Measurements from ENCODE around the gene ERMARD. TPM values are rescaled to one million over a fixed set of nuclear protein-coding genes. Genes with fewer than 3 reads are reported as not detected.

ERMARD gene
- total RNA-seq, 1 experiment from 2014 or later: 17.7 TPM

DNA sequence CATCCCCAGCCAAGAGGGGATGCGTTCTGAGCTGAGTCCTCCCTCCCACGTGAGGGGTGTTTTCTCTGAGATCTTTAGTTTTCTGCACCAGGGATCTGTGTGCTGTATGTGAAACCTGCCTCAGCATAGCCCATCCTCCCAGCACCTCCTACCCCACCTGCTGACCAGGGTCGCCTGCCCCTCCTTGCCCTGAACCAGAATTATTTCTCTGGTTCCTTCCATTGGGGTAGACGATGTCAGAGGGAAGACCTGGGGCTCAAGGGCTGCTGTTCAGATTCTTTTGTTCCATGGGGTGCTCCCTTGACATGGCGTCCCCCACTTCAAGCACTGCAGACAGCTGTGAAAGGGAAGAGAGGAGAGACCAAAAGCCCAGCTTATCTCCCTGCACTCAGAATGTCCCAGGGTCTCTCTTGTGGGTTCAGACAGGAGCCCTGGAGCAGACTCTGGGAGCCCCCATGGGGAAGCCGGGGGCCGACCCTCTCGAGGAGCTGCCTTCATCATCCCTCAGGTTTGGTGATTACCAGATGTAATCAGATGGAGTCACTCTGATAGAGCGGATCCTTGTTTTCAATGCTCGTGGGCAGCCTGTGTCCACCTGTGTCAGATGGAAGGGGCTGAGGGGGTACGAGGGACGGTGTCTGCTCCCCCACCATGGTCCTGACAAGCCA lies 74.3 kb downstream of the ERMARD start (continued):
- TF ChIP-seq, protein P1, sequence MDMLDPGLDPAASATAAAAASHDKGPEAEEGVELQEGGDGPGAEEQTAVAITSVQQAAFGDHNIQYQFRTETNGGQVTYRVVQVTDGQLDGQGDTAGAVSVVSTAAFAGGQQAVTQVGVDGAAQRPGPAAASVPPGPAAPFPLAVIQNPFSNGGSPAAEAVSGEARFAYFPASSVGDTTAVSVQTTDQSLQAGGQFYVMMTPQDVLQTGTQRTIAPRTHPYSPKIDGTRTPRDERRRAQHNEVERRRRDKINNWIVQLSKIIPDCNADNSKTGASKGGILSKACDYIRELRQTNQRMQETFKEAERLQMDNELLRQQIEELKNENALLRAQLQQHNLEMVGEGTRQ (CRISPR knock-in tag; IDR thresholded peaks at IDR 0.05): no peak

DNA sequence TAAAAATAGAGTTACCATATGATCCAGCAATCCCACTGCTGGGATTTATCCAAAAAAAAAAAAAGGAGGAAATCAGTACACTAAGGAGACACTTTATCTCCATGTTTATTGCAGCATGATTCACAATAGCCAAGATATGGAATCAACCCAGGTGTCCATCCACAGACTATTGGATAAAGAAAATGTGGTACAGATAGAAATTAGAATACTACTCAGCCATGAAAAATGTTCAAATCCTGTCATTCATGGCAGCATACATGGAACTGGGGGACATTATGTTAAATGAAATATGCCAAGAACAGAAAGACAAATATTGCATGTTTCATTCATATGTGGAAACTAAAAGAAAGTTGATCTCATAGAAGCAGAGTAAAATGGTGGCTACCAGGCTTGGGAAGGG lies 75.3 kb downstream of the ERMARD start:
- H3K9me3 Mint-ChIP-seq: peaks cover 30% of the 10 kb centered on the region
- DNase-seq (ENCODE audit: low spot score) (no peak), ATAC-seq (no peak)
- TF ChIP-seq GTF2I (CRISPR knock-in tag; conservative IDR thresholded peaks at IDR 0.05) (peak; percentile 87), RORB (CRISPR knock-in tag; IDR thresholded peaks at IDR 0.05) (no peak), ZNF423 (CRISPR knock-in tag; IDR thresholded peaks at IDR 0.05) (no peak)
- TF ChIP-seq, protein P2, sequence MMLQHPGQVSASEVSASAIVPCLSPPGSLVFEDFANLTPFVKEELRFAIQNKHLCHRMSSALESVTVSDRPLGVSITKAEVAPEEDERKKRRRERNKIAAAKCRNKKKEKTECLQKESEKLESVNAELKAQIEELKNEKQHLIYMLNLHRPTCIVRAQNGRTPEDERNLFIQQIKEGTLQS (CRISPR knock-in tag; conservative IDR thresholded peaks at IDR 0.05): no peak
- POLR2A ChIA-PET: no interaction called here
- H3K4me3 Mint-ChIP-seq: no peak overlapping the region
- peaks cover 20% of the 10 kb centered on the region for H3K27me3 Mint-ChIP-seq (ENCODE audit: low read depth)
- peaks cover 15% of the 10 kb centered on the region for H3K36me3 Mint-ChIP-seq
- CTCF ChIA-PET: interaction anchor here (0.8 to 2.3 kb wide), 2 partner anchors 26 to 37 kb away, joined by 3 to 12 read pairs; no protein-coding TSS in a partner anchor
- peak overlapping the region; percentile 32; the same call in 1 of the 2 replicates for H3K27ac Mint-ChIP-seq
- H3K4me1 Mint-ChIP-seq: peaks cover 43% of the 10 kb centered on the region

DNA sequence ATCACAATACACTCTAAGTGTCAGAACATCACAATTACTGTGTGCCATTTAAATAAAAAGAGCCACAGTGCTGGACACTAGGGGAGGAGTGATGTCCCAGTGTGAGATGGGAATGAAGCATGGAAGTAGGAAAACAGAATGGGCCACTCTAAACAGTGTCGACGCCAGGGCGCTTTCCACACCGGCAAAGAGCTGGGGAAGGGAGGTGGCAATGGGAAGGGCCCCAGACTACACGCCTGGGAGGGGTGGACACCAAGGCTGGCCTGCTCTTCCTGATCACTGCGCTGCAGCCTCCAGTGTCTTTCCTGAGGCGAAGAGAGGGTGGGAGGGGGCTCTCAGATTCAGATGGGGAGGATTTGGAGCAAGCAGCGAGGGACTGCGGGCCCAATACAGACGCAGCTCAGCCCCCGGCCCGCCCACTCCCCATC lies 75.9 kb downstream of the ERMARD start:
- Mint-ChIP-seq H3K27me3 (ENCODE audit: low read depth) (peaks cover 20% of the 10 kb centered on the region), H3K27ac (no peak overlapping the region)
- peak; percentile 65 for ATAC-seq

DNA sequence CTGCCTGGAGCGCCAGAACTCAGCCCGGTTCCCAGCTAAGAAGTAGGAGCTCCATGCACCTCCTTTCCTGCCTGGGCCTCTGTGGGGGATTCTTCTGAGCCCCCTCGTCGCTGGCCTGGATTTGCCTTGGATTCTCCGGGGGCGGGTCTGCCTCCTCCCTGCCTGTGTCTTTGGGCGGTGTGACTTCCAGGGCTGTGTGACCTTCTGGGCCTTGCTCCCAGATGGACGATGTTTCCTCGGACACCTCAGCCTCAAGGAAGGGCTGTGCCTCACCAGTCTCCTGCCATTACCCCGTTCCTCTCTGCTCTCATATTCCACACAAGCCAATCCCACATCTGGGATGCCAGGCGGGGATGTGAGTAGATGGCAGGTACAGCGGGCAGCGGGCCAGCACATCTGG lies 76.8 kb downstream of the ERMARD start:
- Mint-ChIP-seq H3K4me1 (peaks cover 53% of the 10 kb centered on the region), H3K36me3 (peaks cover 13% of the 10 kb centered on the region), H3K4me3 (no peak overlapping the region), H3K27me3 (ENCODE audit: low read depth) (peaks cover 20% of the 10 kb centered on the region), H3K9me3 (peaks cover 22% of the 10 kb centered on the region), H3K27ac (no peak overlapping the region)
- DNase-seq (ENCODE audit: low spot score) (no peak), ATAC-seq (no peak)
- TF ChIP-seq NR2C2 (CRISPR knock-in tag; IDR thresholded peaks at IDR 0.05): no peak
- TF ChIP-seq, protein P3, sequence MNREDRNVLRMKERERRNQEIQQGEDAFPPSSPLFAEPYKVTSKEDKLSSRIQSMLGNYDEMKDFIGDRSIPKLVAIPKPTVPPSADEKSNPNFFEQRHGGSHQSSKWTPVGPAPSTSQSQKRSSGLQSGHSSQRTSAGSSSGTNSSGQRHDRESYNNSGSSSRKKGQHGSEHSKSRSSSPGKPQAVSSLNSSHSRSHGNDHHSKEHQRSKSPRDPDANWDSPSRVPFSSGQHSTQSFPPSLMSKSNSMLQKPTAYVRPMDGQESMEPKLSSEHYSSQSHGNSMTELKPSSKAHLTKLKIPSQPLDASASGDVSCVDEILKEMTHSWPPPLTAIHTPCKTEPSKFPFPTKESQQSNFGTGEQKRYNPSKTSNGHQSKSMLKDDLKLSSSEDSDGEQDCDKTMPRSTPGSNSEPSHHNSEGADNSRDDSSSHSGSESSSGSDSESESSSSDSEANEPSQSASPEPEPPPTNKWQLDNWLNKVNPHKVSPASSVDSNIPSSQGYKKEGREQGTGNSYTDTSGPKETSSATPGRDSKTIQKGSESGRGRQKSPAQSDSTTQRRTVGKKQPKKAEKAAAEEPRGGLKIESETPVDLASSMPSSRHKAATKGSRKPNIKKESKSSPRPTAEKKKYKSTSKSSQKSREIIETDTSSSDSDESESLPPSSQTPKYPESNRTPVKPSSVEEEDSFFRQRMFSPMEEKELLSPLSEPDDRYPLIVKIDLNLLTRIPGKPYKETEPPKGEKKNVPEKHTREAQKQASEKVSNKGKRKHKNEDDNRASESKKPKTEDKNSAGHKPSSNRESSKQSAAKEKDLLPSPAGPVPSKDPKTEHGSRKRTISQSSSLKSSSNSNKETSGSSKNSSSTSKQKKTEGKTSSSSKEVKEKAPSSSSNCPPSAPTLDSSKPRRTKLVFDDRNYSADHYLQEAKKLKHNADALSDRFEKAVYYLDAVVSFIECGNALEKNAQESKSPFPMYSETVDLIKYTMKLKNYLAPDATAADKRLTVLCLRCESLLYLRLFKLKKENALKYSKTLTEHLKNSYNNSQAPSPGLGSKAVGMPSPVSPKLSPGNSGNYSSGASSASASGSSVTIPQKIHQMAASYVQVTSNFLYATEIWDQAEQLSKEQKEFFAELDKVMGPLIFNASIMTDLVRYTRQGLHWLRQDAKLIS (CRISPR knock-in tag; IDR thresholded peaks at IDR 0.05; ENCODE audit: borderline replicate concordance): no peak
- TF ChIP-seq, protein P4, sequence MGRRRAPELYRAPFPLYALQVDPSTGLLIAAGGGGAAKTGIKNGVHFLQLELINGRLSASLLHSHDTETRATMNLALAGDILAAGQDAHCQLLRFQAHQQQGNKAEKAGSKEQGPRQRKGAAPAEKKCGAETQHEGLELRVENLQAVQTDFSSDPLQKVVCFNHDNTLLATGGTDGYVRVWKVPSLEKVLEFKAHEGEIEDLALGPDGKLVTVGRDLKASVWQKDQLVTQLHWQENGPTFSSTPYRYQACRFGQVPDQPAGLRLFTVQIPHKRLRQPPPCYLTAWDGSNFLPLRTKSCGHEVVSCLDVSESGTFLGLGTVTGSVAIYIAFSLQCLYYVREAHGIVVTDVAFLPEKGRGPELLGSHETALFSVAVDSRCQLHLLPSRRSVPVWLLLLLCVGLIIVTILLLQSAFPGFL (CRISPR knock-in tag; IDR thresholded peaks at IDR 0.05; ENCODE audit: borderline replicate concordance): no peak
- TF ChIP-seq ZNF396 (CRISPR knock-in tag; IDR thresholded peaks at IDR 0.05; ENCODE audit: borderline replicate concordance): no peak
- TF ChIP-seq, protein P5, sequence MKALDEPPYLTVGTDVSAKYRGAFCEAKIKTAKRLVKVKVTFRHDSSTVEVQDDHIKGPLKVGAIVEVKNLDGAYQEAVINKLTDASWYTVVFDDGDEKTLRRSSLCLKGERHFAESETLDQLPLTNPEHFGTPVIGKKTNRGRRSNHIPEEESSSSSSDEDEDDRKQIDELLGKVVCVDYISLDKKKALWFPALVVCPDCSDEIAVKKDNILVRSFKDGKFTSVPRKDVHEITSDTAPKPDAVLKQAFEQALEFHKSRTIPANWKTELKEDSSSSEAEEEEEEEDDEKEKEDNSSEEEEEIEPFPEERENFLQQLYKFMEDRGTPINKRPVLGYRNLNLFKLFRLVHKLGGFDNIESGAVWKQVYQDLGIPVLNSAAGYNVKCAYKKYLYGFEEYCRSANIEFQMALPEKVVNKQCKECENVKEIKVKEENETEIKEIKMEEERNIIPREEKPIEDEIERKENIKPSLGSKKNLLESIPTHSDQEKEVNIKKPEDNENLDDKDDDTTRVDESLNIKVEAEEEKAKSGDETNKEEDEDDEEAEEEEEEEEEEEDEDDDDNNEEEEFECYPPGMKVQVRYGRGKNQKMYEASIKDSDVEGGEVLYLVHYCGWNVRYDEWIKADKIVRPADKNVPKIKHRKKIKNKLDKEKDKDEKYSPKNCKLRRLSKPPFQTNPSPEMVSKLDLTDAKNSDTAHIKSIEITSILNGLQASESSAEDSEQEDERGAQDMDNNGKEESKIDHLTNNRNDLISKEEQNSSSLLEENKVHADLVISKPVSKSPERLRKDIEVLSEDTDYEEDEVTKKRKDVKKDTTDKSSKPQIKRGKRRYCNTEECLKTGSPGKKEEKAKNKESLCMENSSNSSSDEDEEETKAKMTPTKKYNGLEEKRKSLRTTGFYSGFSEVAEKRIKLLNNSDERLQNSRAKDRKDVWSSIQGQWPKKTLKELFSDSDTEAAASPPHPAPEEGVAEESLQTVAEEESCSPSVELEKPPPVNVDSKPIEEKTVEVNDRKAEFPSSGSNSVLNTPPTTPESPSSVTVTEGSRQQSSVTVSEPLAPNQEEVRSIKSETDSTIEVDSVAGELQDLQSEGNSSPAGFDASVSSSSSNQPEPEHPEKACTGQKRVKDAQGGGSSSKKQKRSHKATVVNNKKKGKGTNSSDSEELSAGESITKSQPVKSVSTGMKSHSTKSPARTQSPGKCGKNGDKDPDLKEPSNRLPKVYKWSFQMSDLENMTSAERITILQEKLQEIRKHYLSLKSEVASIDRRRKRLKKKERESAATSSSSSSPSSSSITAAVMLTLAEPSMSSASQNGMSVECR (CRISPR knock-in tag; IDR thresholded peaks at IDR 0.05; ENCODE audit: borderline replicate concordance): no peak
- no peak for TF ChIP-seq NFYB (CRISPR knock-in tag; conservative IDR thresholded peaks at IDR 0.05; ENCODE audit: low read depth)
- TF ChIP-seq CBFB (CRISPR knock-in tag; IDR thresholded peaks at IDR 0.05; ENCODE audit: low read depth): no peak
- POLR2A ChIA-PET: interaction anchor here (0.7 kb wide), 1 partner anchor 38 kb away, joined by 3 read pairs; no protein-coding TSS in a partner anchor
- CTCF ChIA-PET: interaction anchor here (0.9 to 2.3 kb wide), 3 partner anchors 9 to 103 kb away, joined by 3 to 12 read pairs (median 3); no protein-coding TSS in a partner anchor

More for the DNA sequence above, 75.9 kb downstream of the ERMARD start:
- ChIA-PET CTCF (interaction anchor here (0.8 to 2.3 kb wide), 4 partner anchors 10 to 104 kb away, joined by 3 to 12 read pairs (median 3); no protein-coding TSS in a partner anchor), POLR2A (interaction anchor here (0.7 kb wide), 1 partner anchor 38 kb away, joined by 3 read pairs; no protein-coding TSS in a partner anchor)
- no peak overlapping the region; the same call in 1 of the 2 replicates for H3K4me3 Mint-ChIP-seq
- DNase-seq (ENCODE audit: low spot score): peak; percentile 33
- TF ChIP-seq ZNF416 (CRISPR knock-in tag; IDR thresholded peaks at IDR 0.05): no peak
- TF ChIP-seq, protein P1 (CRISPR knock-in tag; IDR thresholded peaks at IDR 0.05): no peak
- no peak for TF ChIP-seq ZNF219 (CRISPR knock-in tag; IDR thresholded peaks at IDR 0.05; ENCODE audit: borderline replicate concordance)
- TF ChIP-seq KAT7 (CRISPR knock-in tag; IDR thresholded peaks at IDR 0.05; ENCODE audit: borderline replicate concordance): no peak
- TF ChIP-seq TEAD1 (CRISPR knock-in tag; IDR thresholded peaks at IDR 0.05): peak; percentile 74; the same call in 1 of the 2 replicates
- TF ChIP-seq NFATC4 (CRISPR knock-in tag; IDR thresholded peaks at IDR 0.05): no peak
- TF ChIP-seq, protein P6, sequence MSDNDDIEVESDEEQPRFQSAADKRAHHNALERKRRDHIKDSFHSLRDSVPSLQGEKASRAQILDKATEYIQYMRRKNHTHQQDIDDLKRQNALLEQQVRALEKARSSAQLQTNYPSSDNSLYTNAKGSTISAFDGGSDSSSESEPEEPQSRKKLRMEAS (CRISPR knock-in tag; IDR thresholded peaks at IDR 0.05): 0 out of 2 replicates have a peak, but pooled peaks have one; percentile 21
- TF ChIP-seq ZNF423 (CRISPR knock-in tag; IDR thresholded peaks at IDR 0.05): no peak
- H3K36me3 Mint-ChIP-seq: peaks cover 13% of the 10 kb centered on the region
- H3K9me3 Mint-ChIP-seq: peaks cover 30% of the 10 kb centered on the region
- peaks cover 45% of the 10 kb centered on the region for H3K4me1 Mint-ChIP-seq

Data from WTC11 (cell line).